ENCODE measurements around the gene MYOCOS. TPM values are rescaled to one million over a fixed set of nuclear protein-coding genes. Genes with fewer than 3 reads are reported as not detected.
"Not testable (repeated sequence)": the region's sequence is repeated elsewhere in the genome, so short reads cannot be mapped to it uniquely, and the experiment has no call there.

MYOCOS gene
- polyA plus RNA-seq, 2 of the 4 experiments (the other 2 are of a cell fraction): not detected

DNA sequence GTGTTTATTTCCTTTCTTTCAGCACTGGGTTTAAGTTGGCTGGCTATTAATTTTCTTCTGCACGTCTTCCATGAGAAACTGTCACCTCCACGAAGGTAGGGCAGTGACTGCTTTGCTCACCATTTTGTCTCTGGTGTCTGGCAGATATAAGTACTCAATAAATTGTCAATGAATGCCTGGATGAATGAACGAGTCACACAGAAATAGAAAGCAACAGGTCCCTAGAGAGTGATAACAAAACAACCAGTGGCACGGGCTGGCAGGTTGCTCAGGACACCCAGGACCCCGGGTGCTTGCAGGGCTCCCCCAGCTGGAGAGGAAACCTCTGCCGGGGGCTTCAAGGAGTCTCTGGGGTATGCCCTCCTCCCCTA lies 33.7 kb downstream of the MYOCOS start:
- no peak overlapping the region for H3K27ac ChIP-seq
- FAIRE-seq (no peak), DNase-seq (ENCODE audit: low read depth in 1 of 2, low spot score in 1 of 2) (no peak), ATAC-seq (no peak; a peak in 1 of 6 replicates)
- ChIA-PET CTCF (interaction anchor here (1.2 to 6.6 kb wide), 4 partner anchors 11 to 60 kb away, joined by 3 to 48 read pairs (median 5); no protein-coding TSS in a partner anchor), POLR2A (no interaction called here)
- H3K9me3 ChIP-seq: no peaks in the 10 kb centered on the region
- no peak overlapping the region for H3K4me3 ChIP-seq
- peak overlapping the region; percentile 21; the same call in 1 of the 3 replicates for H3K4me2 ChIP-seq
- TF ChIP-seq MAFK (IDR thresholded peaks at IDR 0.05; ENCODE audit: partially characterized antibody) (no peak), EP300 (IDR thresholded peaks at IDR 0.05) (no peak)
- H3K4me1 ChIP-seq: peaks cover 16% of the 10 kb centered on the region; the same call in 2 of the 3 replicates
- 65% methylated on average over 6 of the region's 6 CpGs for WGBS (ENCODE audit: missing lambda C conversion rate)

- WGBS (ENCODE audit: missing lambda C conversion rate): 64% methylated on average over 9 of the region's 9 CpGs
- H3K27ac ChIP-seq; DNase-seq (ENCODE audit: low read depth in 1 of 2, low spot score in 1 of 2); H3K9me3 ChIP-seq; FAIRE-seq; ATAC-seq; POLR2A ChIA-PET; H3K4me3 ChIP-seq: not testable (repeated sequence)
- peak overlapping the region; percentile 21; the same call in 1 of the 3 replicates for H3K4me2 ChIP-seq
- peaks cover 16% of the 10 kb centered on the region; the same call in 2 of the 3 replicates for H3K4me1 ChIP-seq
- CTCF ChIA-PET: interaction anchor here (1.2 to 6.6 kb wide), 3 partner anchors 11 to 60 kb away, joined by 3 to 48 read pairs (median 4); no protein-coding TSS in a partner anchor
These were observed 34.2 kb downstream of the MYOCOS start for GRCh38 chr1:171656206-171656605.

DNA sequence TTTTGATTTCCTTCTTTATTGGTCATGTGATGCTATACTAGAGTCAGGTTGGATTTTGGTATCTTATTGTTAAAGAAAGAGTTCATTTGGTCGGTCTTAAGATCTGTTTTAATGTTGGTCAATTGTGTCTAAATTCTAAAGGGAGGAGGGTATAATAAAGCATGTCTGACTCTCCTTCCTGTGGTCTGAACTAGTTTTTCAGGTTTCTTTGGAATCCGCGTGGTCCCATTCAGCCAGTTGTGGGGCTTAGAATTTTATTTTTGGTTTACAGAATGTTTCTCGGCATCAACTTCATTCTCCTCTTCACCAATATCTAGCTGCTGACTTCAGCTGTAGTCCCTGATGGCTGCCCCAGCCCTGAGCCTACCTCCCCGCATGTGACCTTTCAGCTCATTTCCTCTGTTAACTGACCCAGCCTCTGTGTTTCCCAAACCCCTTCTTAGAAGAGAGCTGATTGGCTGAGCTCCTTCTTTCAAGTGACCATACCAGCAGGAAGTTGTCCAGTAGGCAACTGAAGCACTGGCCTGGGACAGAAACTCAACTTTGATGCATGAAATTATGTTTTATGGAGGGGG lies 39.1 kb downstream of the MYOCOS start:
- DNase-seq (ENCODE audit: low read depth in 1 of 2, low spot score in 1 of 2): no peak
- CTCF ChIA-PET: interaction anchor here (0.7 to 2.0 kb wide), 2 partner anchors 55 to 1863 kb away, joined by 3 to 5 read pairs; no protein-coding TSS in a partner anchor
- H3K4me1 ChIP-seq: peaks cover 2% of the 10 kb centered on the region; the same call in 1 of the 3 replicates
- no peak for ATAC-seq
- 92% methylated on average over 5 of the region's 5 CpGs for WGBS (ENCODE audit: missing lambda C conversion rate)
- no peak for FAIRE-seq
- no peak overlapping the region for H3K4me3 ChIP-seq
- TF ChIP-seq RARB (CRISPR knock-in tag; IDR thresholded peaks at IDR 0.05): no peak
- POLR2A ChIA-PET: no interaction called here
- no peak overlapping the region for H3K27ac ChIP-seq
- no peaks in the 10 kb centered on the region for H3K9me3 ChIP-seq
- no peak overlapping the region for H3K4me2 ChIP-seq

GRCh38 chr1:171663036-171663853 lies 41.2 kb downstream of the MYOCOS start:
- 62% methylated on average over 7 of the region's 7 CpGs for WGBS (ENCODE audit: missing lambda C conversion rate)
- no peak for DNase-seq (ENCODE audit: low read depth in 1 of 2, low spot score in 1 of 2)
- Histone ChIP-seq H3K4me1 (no peaks in the 10 kb centered on the region), H3K9me3 (no peaks in the 10 kb centered on the region), H3K27ac (no peak overlapping the region), H3K4me2 (no peak overlapping the region), H3K4me3 (no peak overlapping the region)
- ATAC-seq: no peak
- FAIRE-seq: no peak
- no peak for TF ChIP-seq PHF8 (IDR thresholded peaks at IDR 0.05; ENCODE audit: borderline replicate concordance, low read depth)
- no peak for TF ChIP-seq HOXA7 (CRISPR knock-in tag; IDR thresholded peaks at IDR 0.05)
- TF ChIP-seq FOXS1 (CRISPR knock-in tag; IDR thresholded peaks at IDR 0.05): no peak
- TF ChIP-seq SREBF2 (IDR thresholded peaks at IDR 0.05): no peak
- no peak for TF ChIP-seq JUNB (IDR thresholded peaks at IDR 0.05)
- no peak for TF ChIP-seq KDM5A (IDR thresholded peaks at IDR 0.05)
- TF ChIP-seq MAFK (IDR thresholded peaks at IDR 0.05; ENCODE audit: partially characterized antibody): no peak
- no peak for TF ChIP-seq CBX8 (IDR thresholded peaks at IDR 0.05)
- TF ChIP-seq ZC3H11A (IDR thresholded peaks at IDR 0.05): no peak
- TF ChIP-seq ZFP36 (IDR thresholded peaks at IDR 0.05; ENCODE audit: borderline replicate concordance, partially characterized antibody): no peak
- TF ChIP-seq EP300 (IDR thresholded peaks at IDR 0.05): no peak
- no peak for TF ChIP-seq MAZ (IDR thresholded peaks at IDR 0.05; ENCODE audit: borderline replicate concordance, low read depth, low read length)
- no peak for TF ChIP-seq RARB (CRISPR knock-in tag; IDR thresholded peaks at IDR 0.05)
- ChIA-PET CTCF (interaction anchor here (1.2 to 7.7 kb wide), 2 partner anchors 14 to 17 kb away, joined by 3 to 30 read pairs; no protein-coding TSS in a partner anchor), POLR2A (no interaction called here)

- WGBS (ENCODE audit: missing lambda C conversion rate): 57% methylated on average over 4 of the region's 4 CpGs
- no peaks in the 10 kb centered on the region for H3K9me3 ChIP-seq
- no peak overlapping the region for H3K4me2 ChIP-seq
- TF ChIP-seq, protein P1, sequence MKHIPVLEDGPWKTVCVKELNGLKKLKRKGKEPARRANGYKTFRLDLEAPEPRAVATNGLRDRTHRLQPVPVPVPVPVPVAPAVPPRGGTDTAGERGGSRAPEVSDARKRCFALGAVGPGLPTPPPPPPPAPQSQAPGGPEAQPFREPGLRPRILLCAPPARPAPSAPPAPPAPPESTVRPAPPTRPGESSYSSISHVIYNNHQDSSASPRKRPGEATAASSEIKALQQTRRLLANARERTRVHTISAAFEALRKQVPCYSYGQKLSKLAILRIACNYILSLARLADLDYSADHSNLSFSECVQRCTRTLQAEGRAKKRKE (CRISPR knock-in tag; IDR thresholded peaks at IDR 0.05; ENCODE audit: low read depth): no peak
- no peak for TF ChIP-seq RFX5 (IDR thresholded peaks at IDR 0.05)
- no peak for TF ChIP-seq NR3C1 (IDR thresholded peaks at IDR 0.05)
- no peak for TF ChIP-seq E2F6 (IDR thresholded peaks at IDR 0.05; ENCODE audit: borderline replicate concordance, low read depth)
- TF ChIP-seq RARB (CRISPR knock-in tag; IDR thresholded peaks at IDR 0.05): no peak
- no peak for TF ChIP-seq ZFP36 (IDR thresholded peaks at IDR 0.05; ENCODE audit: borderline replicate concordance, partially characterized antibody)
- TF ChIP-seq CHD2 (IDR thresholded peaks at IDR 0.05; ENCODE audit: low read length, partially characterized antibody): no peak
- no peaks in the 10 kb centered on the region for H3K4me1 ChIP-seq
- ChIA-PET POLR2A (no interaction called here), CTCF (interaction anchor here (1.2 to 7.7 kb wide), 2 partner anchors 14 to 18 kb away, joined by 3 to 30 read pairs; no protein-coding TSS in a partner anchor)
- DNase-seq (ENCODE audit: low read depth in 1 of 2, low spot score in 1 of 2) (no peak), ATAC-seq (no peak), FAIRE-seq (no peak)
- H3K4me3 ChIP-seq: no peak overlapping the region
- no peak overlapping the region for H3K27ac ChIP-seq
These were observed 42.0 kb downstream of the MYOCOS start for GRCh38 chr1:171663854-171664575.

Measured in A549 (cell line).